ENCODE measurements around the gene CAPN12.

DNA sequence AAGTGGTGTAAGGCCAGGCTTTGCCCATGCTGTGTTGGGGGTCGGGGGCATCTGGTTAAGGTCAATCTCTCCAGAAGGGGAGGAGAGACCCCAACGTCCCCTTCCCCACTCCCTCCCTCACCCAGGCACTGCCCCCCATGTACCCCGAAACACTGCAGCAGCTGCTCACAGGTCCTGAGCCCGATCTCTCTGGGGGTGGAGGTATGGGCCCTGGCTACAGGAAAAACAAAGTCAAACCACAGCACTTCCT, 10.2 kb downstream of the CAPN12 start:
- TF ChIP-seq, protein P1, sequence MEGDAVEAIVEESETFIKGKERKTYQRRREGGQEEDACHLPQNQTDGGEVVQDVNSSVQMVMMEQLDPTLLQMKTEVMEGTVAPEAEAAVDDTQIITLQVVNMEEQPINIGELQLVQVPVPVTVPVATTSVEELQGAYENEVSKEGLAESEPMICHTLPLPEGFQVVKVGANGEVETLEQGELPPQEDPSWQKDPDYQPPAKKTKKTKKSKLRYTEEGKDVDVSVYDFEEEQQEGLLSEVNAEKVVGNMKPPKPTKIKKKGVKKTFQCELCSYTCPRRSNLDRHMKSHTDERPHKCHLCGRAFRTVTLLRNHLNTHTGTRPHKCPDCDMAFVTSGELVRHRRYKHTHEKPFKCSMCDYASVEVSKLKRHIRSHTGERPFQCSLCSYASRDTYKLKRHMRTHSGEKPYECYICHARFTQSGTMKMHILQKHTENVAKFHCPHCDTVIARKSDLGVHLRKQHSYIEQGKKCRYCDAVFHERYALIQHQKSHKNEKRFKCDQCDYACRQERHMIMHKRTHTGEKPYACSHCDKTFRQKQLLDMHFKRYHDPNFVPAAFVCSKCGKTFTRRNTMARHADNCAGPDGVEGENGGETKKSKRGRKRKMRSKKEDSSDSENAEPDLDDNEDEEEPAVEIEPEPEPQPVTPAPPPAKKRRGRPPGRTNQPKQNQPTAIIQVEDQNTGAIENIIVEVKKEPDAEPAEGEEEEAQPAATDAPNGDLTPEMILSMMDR (IDR thresholded peaks at IDR 0.05; ENCODE audit: low read depth, low read length, missing input control): no peak
- TF ChIP-seq, protein P2, sequence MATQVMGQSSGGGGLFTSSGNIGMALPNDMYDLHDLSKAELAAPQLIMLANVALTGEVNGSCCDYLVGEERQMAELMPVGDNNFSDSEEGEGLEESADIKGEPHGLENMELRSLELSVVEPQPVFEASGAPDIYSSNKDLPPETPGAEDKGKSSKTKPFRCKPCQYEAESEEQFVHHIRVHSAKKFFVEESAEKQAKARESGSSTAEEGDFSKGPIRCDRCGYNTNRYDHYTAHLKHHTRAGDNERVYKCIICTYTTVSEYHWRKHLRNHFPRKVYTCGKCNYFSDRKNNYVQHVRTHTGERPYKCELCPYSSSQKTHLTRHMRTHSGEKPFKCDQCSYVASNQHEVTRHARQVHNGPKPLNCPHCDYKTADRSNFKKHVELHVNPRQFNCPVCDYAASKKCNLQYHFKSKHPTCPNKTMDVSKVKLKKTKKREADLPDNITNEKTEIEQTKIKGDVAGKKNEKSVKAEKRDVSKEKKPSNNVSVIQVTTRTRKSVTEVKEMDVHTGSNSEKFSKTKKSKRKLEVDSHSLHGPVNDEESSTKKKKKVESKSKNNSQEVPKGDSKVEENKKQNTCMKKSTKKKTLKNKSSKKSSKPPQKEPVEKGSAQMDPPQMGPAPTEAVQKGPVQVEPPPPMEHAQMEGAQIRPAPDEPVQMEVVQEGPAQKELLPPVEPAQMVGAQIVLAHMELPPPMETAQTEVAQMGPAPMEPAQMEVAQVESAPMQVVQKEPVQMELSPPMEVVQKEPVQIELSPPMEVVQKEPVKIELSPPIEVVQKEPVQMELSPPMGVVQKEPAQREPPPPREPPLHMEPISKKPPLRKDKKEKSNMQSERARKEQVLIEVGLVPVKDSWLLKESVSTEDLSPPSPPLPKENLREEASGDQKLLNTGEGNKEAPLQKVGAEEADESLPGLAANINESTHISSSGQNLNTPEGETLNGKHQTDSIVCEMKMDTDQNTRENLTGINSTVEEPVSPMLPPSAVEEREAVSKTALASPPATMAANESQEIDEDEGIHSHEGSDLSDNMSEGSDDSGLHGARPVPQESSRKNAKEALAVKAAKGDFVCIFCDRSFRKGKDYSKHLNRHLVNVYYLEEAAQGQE (IDR thresholded peaks at IDR 0.05): no peak
- TF ChIP-seq RXRA (IDR thresholded peaks at IDR 0.05) (no peak), TAF1 (conservative IDR thresholded peaks at IDR 0.05) (no peak), JUND (IDR thresholded peaks at IDR 0.05) (no peak)
